H1 (cell line): ENCODE measurements around the gene PAX9. TPM values are rescaled to one million over a fixed set of nuclear protein-coding genes. Genes with fewer than 3 reads are reported as not detected.

Experiments
- CTCF ChIA-PET: fragments of 300-600 bp; sonication (Branson Sonifier 250); formaldehyde crosslinking; loops from one replicate; lab custom pipeline; 2021; ENCODE audit not compliant: partially characterized antibody; lab: Charles Lee
- POLR2A ChIA-PET: fragments of 300-600 bp; sonication (Branson Sonifier 250); formaldehyde crosslinking; loops from one replicate; lab custom pipeline; 2021; ENCODE audit warnings: inconsistent platforms; ENCODE audit not compliant: partially characterized antibody; lab: Charles Lee
- DNase-seq, 2 experiments: peaks; one replicate each; pipeline versions ENCODE4 v3.0.0 to v3.0.0-alpha.2; 2010 to 2022; ENCODE audit warnings: low spot score in 2 of 2, low read depth in 1 of 2, mixed read lengths in 1 of 2
- FAIRE-seq: peaks from 2 replicates; lab custom pipeline; 2011; peaks lifted over from hg19 to GRCh38; lab: Jason Lieb, UNC
- H2AFZ ChIP-seq: 2 replicates; pipeline ENCODE4 v1.8.1; 2012; ENCODE audit warnings: low read length, inconsistent platforms
- H2AK5ac ChIP-seq: 2 replicates; pipeline ENCODE4 v1.6.1; 2013; ENCODE audit warnings: low read depth, low read length
- H2BK120ac ChIP-seq: replicated peaks from 2 replicates; pipeline ENCODE3; 2013; ENCODE audit warnings: low read depth, low read length, inconsistent platforms
- H2BK12ac ChIP-seq: 2 replicates; pipeline ENCODE4 v1.6.1; 2013; ENCODE audit warnings: low read depth, low read length
- H2BK15ac ChIP-seq: 2 replicates; pipeline ENCODE4 v1.6.1; 2013; ENCODE audit warnings: low read length
- H2BK20ac ChIP-seq: 2 replicates; pipeline ENCODE4 v1.6.1; 2013; ENCODE audit warnings: low read length
- H2BK5ac ChIP-seq: 2 replicates; pipeline ENCODE4 v1.6.1; 2013; ENCODE audit warnings: low read depth, low read length
- H3K14ac ChIP-seq: 2 replicates; pipeline ENCODE4 v1.6.1; 2013; ENCODE audit warnings: inconsistent platforms; ENCODE audit not compliant: insufficient read length
- H3K18ac ChIP-seq: 2 replicates; pipeline ENCODE4 v1.6.1; 2013; ENCODE audit warnings: low read length; ENCODE audit errors: extremely low read depth
- H3K23ac ChIP-seq: 2 replicates; pipeline ENCODE4 v1.6.1; 2013; ENCODE audit warnings: inconsistent platforms; ENCODE audit not compliant: insufficient read length
- H3K23me2 ChIP-seq: 2 replicates; pipeline ENCODE4 v1.6.1; 2013; ENCODE audit warnings: low read depth, low read length
- H3K27ac ChIP-seq: 2 replicates; pipeline ENCODE4 v1.6.1; 2011; ENCODE audit warnings: low read depth, low read length, inconsistent platforms
- H3K27me3 ChIP-seq, 4 experiments: replicated peaks in 1 of 4; 1 replicate in 1 of 4; 2 replicates in 3 of 4; pipeline versions ENCODE4 v1.6.1 to v1.8.1; 2011 to 2013; ENCODE audit warnings: low read length in 3 of 4, mild to moderate bottlenecking in 3 of 4, inconsistent platforms in 2 of 4, mixed read lengths in 2 of 4, moderate library complexity in 1 of 4; ENCODE audit not compliant: control insufficient read depth in 3 of 4, insufficient read depth in 3 of 4; ENCODE audit errors: extremely low read depth in 1 of 4
- H3K36me3 ChIP-seq, 4 experiments: 2 replicates each; pipeline versions ENCODE4 v1.6.1 to v1.8.1; 2011 to 2013; ENCODE audit warnings: mild to moderate bottlenecking in 4 of 4, low read length in 3 of 4, moderate library complexity in 2 of 4, control low read depth in 1 of 4, inconsistent platforms in 1 of 4; ENCODE audit not compliant: insufficient read depth in 4 of 4, control insufficient read depth in 2 of 4
- H3K4ac ChIP-seq: replicated peaks from 2 replicates; pipeline ENCODE3; 2013; ENCODE audit warnings: low read length, low read depth, mixed read lengths, inconsistent platforms; ENCODE audit not compliant: insufficient read length
- H3K4me1 ChIP-seq, 4 experiments: replicated peaks in 1 of 4; 1 replicate in 1 of 4; 2 replicates in 3 of 4; pipeline versions ENCODE4 v1.6.1 to v1.8.1; 2011 to 2013; ENCODE audit warnings: low read length in 3 of 4, inconsistent platforms in 2 of 4, mixed read lengths in 1 of 4; ENCODE audit not compliant: insufficient read depth in 4 of 4, control insufficient read depth in 3 of 4
- H3K4me2 ChIP-seq, 2 experiments: 2 replicates each; pipeline versions ENCODE4 v1.6.1 to v1.8.1; 2011 to 2013; ENCODE audit warnings: low read depth in 2 of 2, low read length in 2 of 2, control low read depth in 1 of 2, inconsistent platforms in 1 of 2, mild to moderate bottlenecking in 1 of 2; ENCODE audit not compliant: insufficient read depth in 1 of 2
- H3K4me3 ChIP-seq, 4 experiments: fragments of 200-600, 300-600 bp in 1 of 4; sonication (generic), shearing (Covaris generic), sonication (Bioruptor Twin) in 1 of 4; 2 replicates each; pipeline versions ENCODE4 v1.5.1 to v1.8.1; 2011 to 2016; ENCODE audit warnings: low read length in 4 of 4, low read depth in 3 of 4, control low read depth in 2 of 4, inconsistent platforms in 2 of 4, mild to moderate bottlenecking in 2 of 4, mixed read lengths in 1 of 4, moderate library complexity in 1 of 4; ENCODE audit not compliant: insufficient read depth in 2 of 4; ENCODE audit errors: extremely low read depth in 1 of 4
- H3K56ac ChIP-seq: replicated peaks from 2 replicates; pipeline ENCODE3; 2013; ENCODE audit warnings: low read depth, mild to moderate bottlenecking, mixed read lengths, low read length, inconsistent platforms; ENCODE audit not compliant: insufficient read length
- H3K79me1 ChIP-seq: 2 replicates; pipeline ENCODE4 v1.6.1; 2013; ENCODE audit warnings: low read depth, low read length, control low read depth
- H3K79me2 ChIP-seq, 2 experiments: 2 replicates each; pipeline versions ENCODE4 v1.6.1 to v1.8.1; 2012 to 2013; ENCODE audit warnings: low read length in 2 of 2, mild to moderate bottlenecking in 2 of 2, inconsistent platforms in 1 of 2; ENCODE audit not compliant: insufficient read depth in 2 of 2, control insufficient read depth in 1 of 2
- H3K9ac ChIP-seq, 4 experiments: replicated peaks in 1 of 4; 1 replicate in 1 of 4; 2 replicates in 3 of 4; pipeline versions ENCODE4 v1.6.1 to v1.8.1; 2011 to 2013; ENCODE audit warnings: low read depth in 3 of 4, low read length in 3 of 4, control low read depth in 2 of 4, mild to moderate bottlenecking in 2 of 4, moderate library complexity in 2 of 4, inconsistent platforms in 1 of 4; ENCODE audit errors: extremely low read depth in 1 of 4
- H3K9me3 ChIP-seq, 2 experiments: 2 replicates each; pipeline versions ENCODE4 v1.6.1 to v1.8.1; 2012 to 2013; ENCODE audit warnings: mild to moderate bottlenecking in 2 of 2, moderate library complexity in 2 of 2, control low read depth in 1 of 2, inconsistent platforms in 1 of 2, low read depth in 1 of 2, low read length in 1 of 2, mixed read lengths in 1 of 2; ENCODE audit not compliant: insufficient read depth in 2 of 2
- H4K20me1 ChIP-seq, 2 experiments: replicated peaks in 1 of 2; 2 replicates each; pipeline versions ENCODE3 to v1.8.1; 2011 to 2013; ENCODE audit warnings: inconsistent platforms in 2 of 2, low read length in 2 of 2, mild to moderate bottlenecking in 1 of 2; ENCODE audit not compliant: insufficient read depth in 2 of 2, control insufficient read depth in 1 of 2
- H4K5ac ChIP-seq: 2 replicates; pipeline ENCODE4 v1.6.1; 2013; ENCODE audit warnings: low read length, low read depth, mixed read lengths, inconsistent platforms; ENCODE audit not compliant: insufficient read length
- H4K8ac ChIP-seq: 2 replicates; pipeline ENCODE4 v1.8.0; 2013; ENCODE audit warnings: mild to moderate bottlenecking, moderate library complexity, low read length, inconsistent platforms; ENCODE audit not compliant: insufficient read depth; ENCODE audit errors: extremely low read depth
- H4K91ac ChIP-seq: replicated peaks from 2 replicates; pipeline ENCODE3; 2013; ENCODE audit warnings: low read length, mixed read lengths, inconsistent platforms; ENCODE audit not compliant: insufficient read length
- ASH2L ChIP-seq: fragments of 200-600, 300-600 bp; sonication (generic); IDR thresholded peaks from one replicate; pipeline ENCODE4 v1.7.1; 2017; ENCODE audit warnings: low read length
- GTF2F1 ChIP-seq: IDR thresholded peaks from 2 replicates; pipeline ENCODE4 v1.6.1; 2012; ENCODE audit warnings: low read depth, low read length, improper control_type of control experiment, borderline replicate concordance
- KDM4A ChIP-seq: IDR thresholded peaks from one replicate; pipeline ENCODE4 v1.7.1; 2012; ENCODE audit warnings: low read depth, mild to moderate bottlenecking, moderate library complexity, low read length, inconsistent platforms; ENCODE audit not compliant: severe bottlenecking
- RAD21 ChIP-seq, 2 experiments: IDR thresholded peaks in 1 of 2; conservative IDR thresholded peaks in 1 of 2; 2 replicates each; pipeline ENCODE4 v1.6.1; 2011; ENCODE audit warnings: low read depth in 2 of 2, low read length in 2 of 2, improper control_type of control experiment in 1 of 2, inconsistent platforms in 1 of 2, mild to moderate bottlenecking in 1 of 2, moderate library complexity in 1 of 2
- SIRT6 ChIP-seq: IDR thresholded peaks from one replicate; pipeline ENCODE4 v1.7.1; 2012; ENCODE audit warnings: low read length, inconsistent platforms
- TAF7 ChIP-seq: optimal IDR thresholded peaks from 2 replicates; pipeline ENCODE3; 2011; ENCODE audit warnings: low read depth, mild to moderate bottlenecking, inconsistent platforms, low read length, moderate library complexity, borderline replicate concordance
- ZNF274 ChIP-seq: IDR thresholded peaks from 2 replicates; pipeline ENCODE4 v1.7.0; 2012; ENCODE audit warnings: low read length, borderline replicate concordance; ENCODE audit errors: extremely low read depth
- WGBS, 2 experiments: shearing (Covaris generic) in 1 of 2; methylation state at CpG; one replicate each; pipeline versions ENCODE4 v1.1.6 to v1.1.7; 2013 to 2015; ENCODE audit warnings: low lambda C conversion rate in 2 of 2, mixed read lengths in 2 of 2, inconsistent platforms in 1 of 2, low coverage in 1 of 2, missing lambda C conversion rate in 1 of 2; ENCODE audit not compliant: insufficient replicate concordance in 2 of 2, insufficient coverage in 1 of 2, insufficient read length in 1 of 2; ENCODE audit errors: extremely low coverage in 1 of 2, missing lambda C conversion rate in 1 of 2; 5-methylcytosine and 5-hydroxymethylcytosine counted together
- polyA plus RNA-seq, 7 experiments: library from polyadenylated mRNA; depleted of rRNA in 3 of 7; stranded (reverse) in 5 of 7; unstranded in 2 of 7; fragments of >200 nt in 5 of 7; fragments of 200-250 nt in 2 of 7; gene quantifications; 1 replicate in 5 of 7; 2 replicates in 1 of 7; 4 replicates in 1 of 7; pipeline versions ENCODE4 v1.2.1 to v1.2.3, GENCODE V29; 2011 to 2013; ENCODE audit warnings: missing spikeins in 2 of 7, mixed read lengths in 2 of 7
- total RNA-seq: library from RNA; stranded (reverse); fragmentation: NEBNext Ultra II Directional; extraction: Animal tissue kit (Norgen Biotek cat#: 25700); gene quantifications from 2 replicates; pipeline ENCODE4 v1.2.1, GENCODE V29; 2021
- TF ChIP-seq, protein P1 (sequence below): IDR thresholded peaks from 2 replicates; pipeline ENCODE4 v1.6.1; 2011; ENCODE audit warnings: low read depth, mild to moderate bottlenecking, low read length; ENCODE audit not compliant: insufficient read depth

The PAX9 gene
- total and polyA plus RNA-seq, 2 of the 8 experiments (the other 6 are each of a cell fraction or from before 2014, with no cell fraction given): 0.05 TPM; not detected in 1

GRCh38 chr14:36619131-36619530 lies 42.5 kb upstream of the PAX9 start:
- H3K79me1 ChIP-seq: no peaks in the 10 kb centered on the region
- H3K4me1 ChIP-seq: no peaks in the 10 kb centered on the region
- H3K9ac ChIP-seq: no peak overlapping the region
- ChIA-PET CTCF (interaction anchor here (0.6 to 1.6 kb wide), 4 partner anchors 19 to 94 kb away, joined by 3 to 4 read pairs (median 3); no protein-coding TSS in a partner anchor), POLR2A (interaction anchor here (1.2 kb wide), 1 partner anchor 9 kb away, joined by 3 read pairs; no protein-coding TSS in a partner anchor)
- no peak overlapping the region for H3K4me2 ChIP-seq
- no peak for FAIRE-seq
- 90% methylated on average over 3 of the region's 3 CpGs; no CpG with 5 or more reads in 1 of the 2 experiments for WGBS, 2 experiments
- no peaks in the 10 kb centered on the region for H4K20me1 ChIP-seq
- H2AK5ac ChIP-seq: no peak overlapping the region
- H3K27ac ChIP-seq: no peak overlapping the region
- H2BK15ac ChIP-seq: no peak overlapping the region
- no peak overlapping the region for H3K56ac ChIP-seq
- H3K14ac ChIP-seq: no peak overlapping the region
- no peaks in the 10 kb centered on the region for H3K36me3 ChIP-seq
- no peak overlapping the region for H2BK20ac ChIP-seq
- H3K9me3 ChIP-seq: no peaks in the 10 kb centered on the region; a peak in 1 of 4 replicates
- no peak overlapping the region for H3K4ac ChIP-seq
- no peak overlapping the region for H2BK120ac ChIP-seq
- H4K5ac ChIP-seq: no peak overlapping the region
- no peak overlapping the region for H2BK5ac ChIP-seq
- H4K91ac ChIP-seq: no peak overlapping the region
- H3K4me3 ChIP-seq: no peak overlapping the region
- no peaks in the 10 kb centered on the region for H3K27me3 ChIP-seq
- no peak overlapping the region for H3K18ac ChIP-seq
- TF ChIP-seq ASH2L (no peak), KDM4A (no peak), SIRT6 (no peak), GTF2F1 (no peak), TAF7 (no peak), ZNF274 (no peak), RAD21 (IDR thresholded peaks at IDR 0.05 in 1 of 2, conservative IDR thresholded peaks at IDR 0.05 in 1 of 2; ENCODE audit: low read depth in 2 of 2, low read length in 2 of 2) (no peak)
- TF ChIP-seq, protein P1, sequence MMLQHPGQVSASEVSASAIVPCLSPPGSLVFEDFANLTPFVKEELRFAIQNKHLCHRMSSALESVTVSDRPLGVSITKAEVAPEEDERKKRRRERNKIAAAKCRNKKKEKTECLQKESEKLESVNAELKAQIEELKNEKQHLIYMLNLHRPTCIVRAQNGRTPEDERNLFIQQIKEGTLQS: no peak
- no peaks in the 10 kb centered on the region for H3K79me2 ChIP-seq
- H4K8ac ChIP-seq: no peak overlapping the region
- no peak for DNase-seq
- no peak overlapping the region for H2BK12ac ChIP-seq
- H2AFZ ChIP-seq: no peak overlapping the region
- no peak overlapping the region for H3K23ac ChIP-seq
- H3K23me2 ChIP-seq: peaks cover 2% of the 10 kb centered on the region; the same call in 1 of the 2 replicates
